ENCODE results near the gene MLEC. TPM values are rescaled to one million over a fixed set of nuclear protein-coding genes. Genes with fewer than 3 reads are reported as not detected.

MLEC gene
- total RNA-seq, 2 experiments from 2014 or later: 69.7 to 101 TPM

DNA sequence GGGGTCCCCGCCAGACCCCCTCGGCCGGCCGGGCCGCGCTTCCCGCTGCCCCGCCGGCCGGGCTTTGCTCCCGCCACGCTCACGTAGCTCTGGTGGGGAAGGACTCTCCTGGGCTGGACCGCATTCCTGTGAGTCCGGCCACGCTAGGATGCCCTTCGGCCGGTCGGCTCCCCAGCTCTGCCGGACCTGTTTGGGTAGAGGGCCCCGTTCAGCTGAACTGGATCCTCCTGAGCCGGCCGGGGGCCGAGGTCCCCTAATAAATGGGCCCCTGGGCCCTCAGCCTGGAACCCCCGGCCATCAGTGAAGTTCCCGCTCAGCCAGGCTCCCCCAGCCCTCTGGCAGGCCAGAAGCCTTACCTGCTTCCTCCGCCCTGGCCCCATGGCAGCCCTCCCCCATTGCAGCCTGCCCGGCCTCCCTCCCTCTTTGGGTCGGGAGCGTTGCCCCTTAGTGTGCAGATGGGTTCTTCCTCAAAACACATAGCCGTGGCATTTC lies 23.9 kb downstream of the MLEC start:
- H4K20me1 ChIP-seq (ENCODE audit: insufficient read depth, low read length): no peaks in the 10 kb centered on the region
- intact Hi-C loops (cut with micrococcal nuclease; ENCODE audit: unreplicated experiment): loop anchor here (2.0 to 5.0 kb wide), 2 partner anchors 24 to 84 kb away; partner anchors contain the start of gene MLEC
- peaks cover 37% of the 10 kb centered on the region for H3K4me1 ChIP-seq (ENCODE audit: insufficient read depth, low read length, poor library complexity, severe bottlenecking)
- no peaks in the 10 kb centered on the region; the same call in 1 of the 2 replicates for H3K79me2 ChIP-seq (ENCODE audit: insufficient read depth, low read depth, low read length)
- TF ChIP-seq CTCF (conservative IDR thresholded peaks at IDR 0.05; ENCODE audit: low read length) (no peak), EZH2phosphoT487 (IDR thresholded peaks at IDR 0.05; ENCODE audit: borderline replicate concordance, low read depth, low read length) (no peak)
- peaks cover 24% of the 10 kb centered on the region for H3K36me3 ChIP-seq (ENCODE audit: insufficient read depth, low read length)
- H3K4me3 ChIP-seq (ENCODE audit: low read depth, low read length, poor library complexity, severe bottlenecking): peak overlapping the region; percentile 98
- peak overlapping the region; percentile 46 for H3K27ac ChIP-seq (ENCODE audit: low read depth, low read length, poor library complexity, severe bottlenecking)
- H2AFZ ChIP-seq (ENCODE audit: low read length): peak overlapping the region; percentile 80; the same call in 1 of the 2 replicates
- H3K9me3 ChIP-seq (ENCODE audit: low read length): no peaks in the 10 kb centered on the region
- H3K9me2 ChIP-seq (ENCODE audit: insufficient read depth, low read length): no peaks in the 10 kb centered on the region
- peak overlapping the region; percentile 84 for H3K4me2 ChIP-seq (ENCODE audit: low read length)
- no TSS peak for BruUV-seq (replicated peaks)
- peak; percentile 65 for DNase-seq (ENCODE audit: low spot score)
- POLR2A ChIA-PET: interaction anchor here (0.6 to 2.0 kb wide), 4 partner anchors 12 to 141 kb away, joined by 3 to 6 read pairs (median 4); no protein-coding TSS in a partner anchor
- CTCF ChIA-PET (ENCODE audit: unreplicated experiment): interaction anchor here (1.3 kb wide), 1 partner anchor 46 kb away, joined by 4 read pairs; no protein-coding TSS in a partner anchor

GRCh38 chr12:120711411-120711810 lies 24.5 kb downstream of the MLEC start:
- H2AFZ ChIP-seq (ENCODE audit: low read length): peak overlapping the region; percentile 80; the same call in 1 of the 2 replicates
- no peaks in the 10 kb centered on the region; the same call in 1 of the 2 replicates for H3K79me2 ChIP-seq (ENCODE audit: insufficient read depth, low read depth, low read length)
- TF ChIP-seq EZH2phosphoT487 (IDR thresholded peaks at IDR 0.05; ENCODE audit: borderline replicate concordance, low read depth, low read length) (no peak), CTCF (conservative IDR thresholded peaks at IDR 0.05; ENCODE audit: low read length) (no peak)
- H3K9me3 ChIP-seq (ENCODE audit: low read length): no peaks in the 10 kb centered on the region
- no peaks in the 10 kb centered on the region for H3K9me2 ChIP-seq (ENCODE audit: insufficient read depth, low read length)
- CTCF ChIA-PET (ENCODE audit: unreplicated experiment): interaction anchor here (1.3 kb wide), 1 partner anchor 46 kb away, joined by 4 read pairs; no protein-coding TSS in a partner anchor
- H3K4me3 ChIP-seq (ENCODE audit: low read depth, low read length, poor library complexity, severe bottlenecking): peak overlapping the region; percentile 98
- intact Hi-C loops (cut with micrococcal nuclease; ENCODE audit: unreplicated experiment): loop anchor here (2.0 to 5.0 kb wide), 2 partner anchors 25 to 84 kb away; partner anchors contain the start of gene MLEC
- H3K4me1 ChIP-seq (ENCODE audit: insufficient read depth, low read length, poor library complexity, severe bottlenecking): peaks cover 37% of the 10 kb centered on the region
- peak overlapping the region; percentile 46 for H3K27ac ChIP-seq (ENCODE audit: low read depth, low read length, poor library complexity, severe bottlenecking)
- peak overlapping the region; percentile 84 for H3K4me2 ChIP-seq (ENCODE audit: low read length)
- peaks cover 30% of the 10 kb centered on the region for H3K36me3 ChIP-seq (ENCODE audit: insufficient read depth, low read length)
- no peaks in the 10 kb centered on the region for H4K20me1 ChIP-seq (ENCODE audit: insufficient read depth, low read length)
- no TSS peak for BruUV-seq (replicated peaks)
- DNase-seq (ENCODE audit: low spot score): no peak
- POLR2A ChIA-PET: interaction anchor here (0.7 kb wide), 1 partner anchor 14 kb away, joined by 3 read pairs; no protein-coding TSS in a partner anchor

- no peak for TF ChIP-seq EZH2phosphoT487 (IDR thresholded peaks at IDR 0.05; ENCODE audit: borderline replicate concordance, low read depth, low read length)
Measured at GRCh38 chr12:120712610-120713009, 25.7 kb downstream of the MLEC start.

More at GRCh38 chr12:120712610-120713009, 25.7 kb downstream of the MLEC start:
- BruUV-seq (replicated peaks): no TSS peak
- Histone ChIP-seq H3K27ac (ENCODE audit: low read depth, low read length, poor library complexity, severe bottlenecking) (no peak overlapping the region), H3K9me2 (ENCODE audit: insufficient read depth, low read length) (no peaks in the 10 kb centered on the region), H3K9me3 (ENCODE audit: low read length) (no peaks in the 10 kb centered on the region), H3K36me3 (ENCODE audit: insufficient read depth, low read length) (peaks cover 38% of the 10 kb centered on the region), H2AFZ (ENCODE audit: low read length) (no peak overlapping the region), H3K4me2 (ENCODE audit: low read length) (peak overlapping the region; percentile 84), H3K4me1 (ENCODE audit: insufficient read depth, low read length, poor library complexity, severe bottlenecking) (peaks cover 37% of the 10 kb centered on the region), H3K4me3 (ENCODE audit: low read depth, low read length, poor library complexity, severe bottlenecking) (no peak overlapping the region), H3K79me2 (ENCODE audit: insufficient read depth, low read depth, low read length) (no peaks in the 10 kb centered on the region; the same call in 1 of the 2 replicates), H4K20me1 (ENCODE audit: insufficient read depth, low read length) (no peaks in the 10 kb centered on the region)
- intact Hi-C loops (cut with micrococcal nuclease; ENCODE audit: unreplicated experiment): loop anchor here (5.0 kb wide), 1 partner anchor 85 kb away; no protein-coding TSS in a partner anchor
- ChIA-PET CTCF (ENCODE audit: unreplicated experiment) (no interaction called here), POLR2A (interaction anchor here (0.6 kb wide), 1 partner anchor 44 kb away, joined by 3 read pairs; no protein-coding TSS in a partner anchor)
- DNase-seq (ENCODE audit: low spot score): no peak
